PFSK-1 (cell line): ENCODE data around the gene WDR1.

ENCODE experiments used
- FOXP2 ChIP-seq: optimal IDR thresholded peaks from 2 replicates; pipeline ENCODE3; 2011; ENCODE audit warnings: borderline replicate concordance, control low read depth, inconsistent platforms; ENCODE audit not compliant: insufficient read depth; ENCODE audit errors: extremely low read length, extremely low read depth
- POLR2AphosphoS5 ChIP-seq: IDR thresholded peaks from 2 replicates; pipeline ENCODE4 v1.6.1; 2012; ENCODE audit warnings: low read depth, mild to moderate bottlenecking, control low read depth, low read length, moderate library complexity
- REST ChIP-seq, 2 experiments: IDR thresholded peaks; 2 replicates each; pipeline versions ENCODE4 v1.6.1 to v1.8.0; 2011 to 2012; ENCODE audit warnings: low read depth in 2 of 2, low read length in 2 of 2, control low read depth in 1 of 2, inconsistent platforms in 1 of 2, mild to moderate bottlenecking in 1 of 2, moderate library complexity in 1 of 2; ENCODE audit not compliant: insufficient read depth in 1 of 2
- SIN3A ChIP-seq: IDR thresholded peaks from 2 replicates; pipeline ENCODE4 v1.6.1; 2012; ENCODE audit warnings: mild to moderate bottlenecking, low read length, moderate library complexity, borderline replicate concordance; ENCODE audit not compliant: insufficient read depth
- TAF1 ChIP-seq: IDR thresholded peaks from 2 replicates; pipeline ENCODE4 v1.6.1; 2012; ENCODE audit warnings: low read length, control low read depth, borderline replicate concordance; ENCODE audit not compliant: insufficient read depth

The WDR1 gene

GRCh38 chr4:10101671-10102473, 14.7 kb downstream of the WDR1 start:
- TF ChIP-seq FOXP2, result no peak
- no peak for TF ChIP-seq TAF1
- no peak for TF ChIP-seq POLR2AphosphoS5
- no peak for TF ChIP-seq REST (IDR thresholded peaks at IDR 0.05; ENCODE audit: insufficient read depth in 1 of 2, low read depth in 2 of 2, low read length in 2 of 2)
- no peak for TF ChIP-seq SIN3A

GRCh38 chr4:10100734-10101216, 15.8 kb downstream of the WDR1 start:
- TF ChIP-seq SIN3A, result no peak
- no peak for TF ChIP-seq REST (IDR thresholded peaks at IDR 0.05; ENCODE audit: insufficient read depth in 1 of 2, low read depth in 2 of 2, low read length in 2 of 2)
- TF ChIP-seq POLR2AphosphoS5, result no peak
- no peak for TF ChIP-seq TAF1
- no peak for TF ChIP-seq FOXP2

GRCh38 chr4:10099499-10100325, 16.9 kb downstream of the WDR1 start:
- TF ChIP-seq TAF1 (no peak), REST (IDR thresholded peaks at IDR 0.05; ENCODE audit: insufficient read depth in 1 of 2, low read depth in 2 of 2, low read length in 2 of 2) (no peak), SIN3A (no peak), FOXP2 (no peak), POLR2AphosphoS5 (no peak)

GRCh38 chr4:10098780-10099160, 17.8 kb downstream of the WDR1 start:
- no peak for TF ChIP-seq FOXP2
- TF ChIP-seq TAF1, result no peak
- TF ChIP-seq REST (IDR thresholded peaks at IDR 0.05; ENCODE audit: insufficient read depth in 1 of 2, low read depth in 2 of 2, low read length in 2 of 2), result no peak
- TF ChIP-seq POLR2AphosphoS5, result no peak
- TF ChIP-seq SIN3A, result no peak
